ENCODE data around the gene FYB2.

Gene FYB2, protein sequence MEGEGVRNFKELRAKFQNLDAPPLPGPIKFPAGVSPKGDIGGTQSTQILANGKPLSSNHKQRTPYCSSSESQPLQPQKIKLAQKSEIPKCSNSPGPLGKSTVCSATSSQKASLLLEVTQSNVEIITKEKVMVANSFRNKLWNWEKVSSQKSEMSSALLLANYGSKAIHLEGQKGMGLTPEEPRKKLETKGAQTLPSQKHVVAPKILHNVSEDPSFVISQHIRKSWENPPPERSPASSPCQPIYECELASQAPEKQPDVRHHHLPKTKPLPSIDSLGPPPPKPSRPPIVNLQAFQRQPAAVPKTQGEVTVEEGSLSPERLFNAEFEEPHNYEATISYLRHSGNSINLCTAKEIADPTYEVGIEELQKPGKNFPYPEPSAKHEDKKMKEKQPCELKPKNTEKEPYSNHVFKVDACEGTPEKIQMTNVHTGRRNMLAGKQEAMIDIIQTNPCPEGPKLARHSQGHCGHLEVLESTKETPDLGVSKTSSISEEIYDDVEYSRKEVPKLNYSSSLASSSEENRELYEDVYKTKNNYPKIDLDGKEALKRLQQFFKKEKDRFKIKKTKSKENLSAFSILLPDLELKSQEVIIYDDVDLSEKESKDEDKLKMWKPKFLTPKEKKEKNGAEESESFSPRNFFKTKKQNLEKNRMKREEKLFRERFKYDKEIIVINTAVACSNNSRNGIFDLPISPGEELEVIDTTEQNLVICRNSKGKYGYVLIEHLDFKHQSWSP

DNA sequence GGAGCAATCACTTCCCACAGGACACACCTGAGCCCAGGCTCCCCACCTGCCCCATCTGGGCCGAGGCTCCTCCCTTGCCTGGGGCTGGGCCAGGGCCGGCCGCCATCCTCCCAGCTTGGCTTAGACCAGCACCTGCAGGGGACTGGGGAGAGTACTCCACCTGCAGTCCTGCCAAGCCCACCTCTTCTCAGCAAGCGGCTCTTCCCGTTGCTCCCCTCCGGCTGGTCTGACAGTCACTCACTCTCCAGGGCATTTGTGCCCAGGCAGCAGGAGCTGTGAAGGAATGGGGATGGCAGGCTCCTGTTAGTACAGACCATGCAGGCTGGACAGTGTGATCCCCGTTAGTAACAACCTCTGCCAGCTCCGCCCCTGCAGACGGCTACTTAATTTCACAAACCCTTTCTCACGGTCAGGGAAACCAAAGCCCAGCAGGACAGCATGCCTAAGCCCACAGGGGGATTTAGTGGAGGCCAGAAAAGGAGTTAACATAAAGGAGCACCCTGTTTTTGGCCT lies at the start of gene FYB2:
FYB2 (minus strand) TSS at position 18 of the 513 bp plus-strand sequence. CDS start 114 bp downstream, outside the sequence.
- Histone ChIP-seq H3K27me3 (ENCODE audit: control insufficient read depth in 1 of 2, insufficient read depth in 2 of 2, low read length in 2 of 2) (peaks cover 0 to 2% of the 10 kb centered on the region in 2 donors), H3K27ac (ENCODE audit: low read length) (no peak within 1 kb of the TSS), H3K36me3 (ENCODE audit: control insufficient read depth in 2 of 2, insufficient read depth in 2 of 2, low read length in 2 of 2) (no peaks in the 10 kb centered on the region), H3K4me3 (ENCODE audit: low read length in 2 of 2) (no peak within 1 kb of the TSS), H3K4me1 (ENCODE audit: control insufficient read depth, insufficient read depth, low read length) (peaks cover 8% of the 10 kb centered on the region), H3K9ac (ENCODE audit: low read length in 2 of 2) (no peak within 1 kb of the TSS), H3K9me3 (ENCODE audit: control insufficient read depth in 2 of 2, low read length in 2 of 2) (peaks cover 0 to 2% of the 10 kb centered on the region in 2 donors)

DNA sequence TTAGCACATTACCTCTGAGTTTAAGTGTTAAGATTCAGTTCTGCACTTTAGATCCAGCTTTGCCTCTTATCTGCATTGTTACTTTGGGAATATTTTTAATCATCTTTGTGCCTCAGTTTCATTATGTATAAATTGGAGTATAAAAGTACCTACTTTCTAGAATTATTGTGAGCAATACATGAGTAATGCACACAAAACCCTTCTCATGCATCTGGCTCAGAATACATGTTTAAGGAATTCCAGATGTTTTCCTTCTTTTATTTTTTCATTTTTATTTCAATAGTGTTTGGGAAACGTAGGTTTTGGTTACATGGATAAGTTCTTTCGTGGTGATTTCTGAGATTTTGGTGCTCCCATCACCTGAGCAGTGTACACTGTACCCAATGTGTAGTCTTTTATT lies 49.6 kb upstream of the FYB2 start:
- no peaks in the 10 kb centered on the region for H3K36me3 ChIP-seq (ENCODE audit: control insufficient read depth in 2 of 2, insufficient read depth in 2 of 2, low read length in 2 of 2)
- H3K27me3 ChIP-seq (ENCODE audit: control insufficient read depth in 1 of 2, insufficient read depth in 2 of 2, low read length in 2 of 2): no peaks in the 10 kb centered on the region
- H3K9me3 ChIP-seq (ENCODE audit: control insufficient read depth in 2 of 2, low read length in 2 of 2): no peaks in the 10 kb centered on the region
- no peak overlapping the region for H3K27ac ChIP-seq (ENCODE audit: low read length)
- H3K4me3 ChIP-seq (ENCODE audit: low read length in 2 of 2): no peak overlapping the region
- no peaks in the 10 kb centered on the region for H3K4me1 ChIP-seq (ENCODE audit: control insufficient read depth, insufficient read depth, low read length)
- no peak overlapping the region for H3K9ac ChIP-seq (ENCODE audit: low read length in 2 of 2)

DNA sequence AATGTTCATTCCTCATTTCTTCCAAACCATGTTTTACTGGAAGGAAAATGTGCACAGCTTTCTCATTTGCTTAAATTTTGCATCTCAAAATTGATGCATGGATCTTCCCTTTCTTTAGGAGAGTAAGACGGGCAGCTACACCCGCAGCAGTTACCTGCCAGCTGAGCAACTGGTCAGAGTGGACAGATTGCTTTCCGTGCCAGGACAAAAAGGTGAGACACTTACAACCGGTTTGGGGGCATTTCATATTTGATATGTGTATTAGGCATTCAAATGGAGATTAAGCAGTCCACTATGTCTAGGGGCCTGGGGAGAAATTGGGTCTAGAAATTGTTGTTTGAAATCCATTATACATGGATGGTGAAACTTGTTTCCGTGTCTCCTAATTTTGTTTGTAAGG lies 48.3 kb upstream of the FYB2 start:
- Histone ChIP-seq H3K9me3 (ENCODE audit: control insufficient read depth in 2 of 2, low read length in 2 of 2) (no peaks in the 10 kb centered on the region), H3K4me1 (ENCODE audit: control insufficient read depth, insufficient read depth, low read length) (no peaks in the 10 kb centered on the region), H3K36me3 (ENCODE audit: control insufficient read depth in 2 of 2, insufficient read depth in 2 of 2, low read length in 2 of 2) (no peaks in the 10 kb centered on the region), H3K27me3 (ENCODE audit: control insufficient read depth in 1 of 2, insufficient read depth in 2 of 2, low read length in 2 of 2) (no peaks in the 10 kb centered on the region), H3K4me3 (ENCODE audit: low read length in 2 of 2) (no peak overlapping the region), H3K27ac (ENCODE audit: low read length) (no peak overlapping the region), H3K9ac (ENCODE audit: low read length in 2 of 2) (no peak overlapping the region)

DNA sequence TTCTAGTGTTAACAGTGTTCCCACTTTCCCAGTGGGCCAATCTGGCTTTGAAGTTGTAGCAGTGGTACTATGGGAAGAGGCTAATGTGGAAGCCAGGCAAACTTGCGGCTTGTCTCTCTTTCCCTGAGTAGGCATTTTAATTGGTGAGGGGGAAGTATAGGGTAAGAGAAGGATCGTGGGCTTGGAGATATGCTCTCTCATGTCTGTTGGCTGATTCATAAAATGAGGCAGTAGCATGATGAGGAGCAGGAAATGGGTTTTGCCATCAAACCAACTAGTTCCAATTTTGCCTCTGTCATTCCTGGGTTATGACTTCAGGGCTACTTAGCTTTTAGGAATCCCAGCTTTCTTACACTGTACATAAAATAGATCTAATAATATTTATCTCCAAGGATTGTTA lies 47.5 kb upstream of the FYB2 start:
- no peak overlapping the region for H3K9ac ChIP-seq (ENCODE audit: low read length in 2 of 2)
- no peaks in the 10 kb centered on the region for H3K4me1 ChIP-seq (ENCODE audit: control insufficient read depth, insufficient read depth, low read length)
- H3K4me3 ChIP-seq (ENCODE audit: low read length in 2 of 2): no peak overlapping the region
- no peaks in the 10 kb centered on the region for H3K27me3 ChIP-seq (ENCODE audit: control insufficient read depth in 1 of 2, insufficient read depth in 2 of 2, low read length in 2 of 2)
- H3K27ac ChIP-seq (ENCODE audit: low read length): no peak overlapping the region
- H3K36me3 ChIP-seq (ENCODE audit: control insufficient read depth in 2 of 2, insufficient read depth in 2 of 2, low read length in 2 of 2): no peaks in the 10 kb centered on the region
- no peaks in the 10 kb centered on the region for H3K9me3 ChIP-seq (ENCODE audit: control insufficient read depth in 2 of 2, low read length in 2 of 2)

DNA sequence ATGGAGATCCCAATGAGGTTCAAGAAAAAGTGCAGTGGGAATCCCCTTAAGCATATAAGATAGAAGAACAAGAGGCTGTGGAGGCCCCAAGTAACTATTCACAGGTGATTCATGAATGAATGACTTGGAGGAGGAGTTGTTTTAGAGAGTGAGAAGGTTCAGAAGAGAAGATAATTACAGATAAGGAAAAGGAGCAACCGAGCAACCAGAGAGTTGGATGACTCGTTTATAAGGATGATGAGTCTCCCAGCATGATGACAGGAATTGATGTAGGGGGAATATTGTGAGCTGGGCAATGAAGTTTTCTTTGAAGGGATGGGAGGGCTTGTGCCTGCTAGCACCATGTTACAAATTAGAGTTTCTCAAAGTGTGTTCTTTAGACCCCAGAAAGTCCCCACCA lies 45.2 kb upstream of the FYB2 start:
- no peak overlapping the region for H3K9ac ChIP-seq (ENCODE audit: low read length in 2 of 2)
- H3K4me3 ChIP-seq (ENCODE audit: low read length in 2 of 2): no peak overlapping the region
- H3K9me3 ChIP-seq (ENCODE audit: control insufficient read depth in 2 of 2, low read length in 2 of 2): no peaks in the 10 kb centered on the region
- H3K27ac ChIP-seq (ENCODE audit: low read length): no peak overlapping the region
- H3K27me3 ChIP-seq (ENCODE audit: control insufficient read depth in 1 of 2, insufficient read depth in 2 of 2, low read length in 2 of 2): no peaks in the 10 kb centered on the region
- H3K4me1 ChIP-seq (ENCODE audit: control insufficient read depth, insufficient read depth, low read length): no peaks in the 10 kb centered on the region
- no peaks in the 10 kb centered on the region for H3K36me3 ChIP-seq (ENCODE audit: control insufficient read depth in 2 of 2, insufficient read depth in 2 of 2, low read length in 2 of 2)

DNA sequence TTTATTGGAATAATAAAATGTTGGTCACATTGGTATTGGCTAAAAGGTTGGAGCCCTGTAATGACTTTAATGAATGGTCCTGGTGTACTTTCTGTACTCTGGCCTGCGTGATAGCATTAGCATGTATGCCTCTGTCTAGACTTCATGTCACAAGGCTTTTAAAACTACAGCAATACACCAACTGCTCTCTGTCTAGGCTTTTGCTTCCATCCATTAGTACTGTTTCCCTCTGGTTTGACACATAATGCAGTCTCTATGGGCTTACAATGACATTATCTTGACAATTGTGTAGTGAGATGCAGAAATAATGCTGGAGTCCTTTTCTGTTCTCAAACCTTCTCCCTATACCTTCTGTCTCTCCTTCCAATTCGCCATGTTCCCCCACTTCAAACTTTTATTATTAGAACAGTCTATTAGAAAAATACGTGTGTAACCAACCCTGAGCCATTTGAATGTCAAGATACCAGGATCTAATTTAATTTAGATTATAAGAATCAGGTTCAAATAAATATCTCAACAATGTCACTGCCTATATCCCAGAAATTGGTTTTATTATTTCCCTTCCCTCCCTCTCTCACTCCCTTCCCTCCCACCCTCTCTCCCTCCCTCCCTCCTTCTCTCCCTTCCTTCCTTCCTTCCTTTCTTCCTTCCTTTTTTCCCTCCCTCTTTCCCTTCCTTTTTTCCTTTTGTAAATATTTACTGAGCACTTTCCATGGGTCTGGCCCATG lies 44.2 kb upstream of the FYB2 start:
- no peaks in the 10 kb centered on the region for H3K36me3 ChIP-seq (ENCODE audit: control insufficient read depth in 2 of 2, insufficient read depth in 2 of 2, low read length in 2 of 2)
- no peaks in the 10 kb centered on the region for H3K27me3 ChIP-seq (ENCODE audit: control insufficient read depth in 1 of 2, insufficient read depth in 2 of 2, low read length in 2 of 2)
- H3K4me3 ChIP-seq (ENCODE audit: low read length in 2 of 2): no peak overlapping the region
- H3K9me3 ChIP-seq (ENCODE audit: control insufficient read depth in 2 of 2, low read length in 2 of 2): no peaks in the 10 kb centered on the region
- H3K9ac ChIP-seq (ENCODE audit: low read length in 2 of 2): no peak overlapping the region
- H3K4me1 ChIP-seq (ENCODE audit: control insufficient read depth, insufficient read depth, low read length): no peaks in the 10 kb centered on the region
- no peak overlapping the region for H3K27ac ChIP-seq (ENCODE audit: low read length)

DNA sequence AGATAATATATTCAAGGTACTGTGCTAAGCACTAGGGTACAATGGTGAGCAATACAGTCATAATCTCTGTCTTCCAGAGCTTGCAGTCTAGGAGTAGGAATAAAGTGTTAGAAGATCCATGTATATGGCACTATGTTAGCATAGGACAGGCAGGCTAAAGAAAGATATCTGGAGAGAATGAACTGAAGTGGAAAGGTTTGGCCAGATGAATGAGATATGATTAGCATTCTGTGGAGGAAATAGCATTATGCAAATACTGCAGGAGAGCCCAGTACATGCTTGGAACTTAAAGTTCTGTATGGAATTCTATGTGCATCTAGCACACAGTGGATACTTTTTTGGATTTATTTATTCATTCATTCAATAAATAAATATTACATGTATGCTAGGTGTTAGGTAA lies 40.1 kb upstream of the FYB2 start:
- Histone ChIP-seq H3K9me3 (ENCODE audit: control insufficient read depth in 2 of 2, low read length in 2 of 2) (no peaks in the 10 kb centered on the region), H3K27me3 (ENCODE audit: control insufficient read depth in 1 of 2, insufficient read depth in 2 of 2, low read length in 2 of 2) (no peaks in the 10 kb centered on the region), H3K9ac (ENCODE audit: low read length in 2 of 2) (no peak overlapping the region), H3K4me3 (ENCODE audit: low read length in 2 of 2) (no peak overlapping the region), H3K4me1 (ENCODE audit: control insufficient read depth, insufficient read depth, low read length) (no peaks in the 10 kb centered on the region), H3K36me3 (ENCODE audit: control insufficient read depth in 2 of 2, insufficient read depth in 2 of 2, low read length in 2 of 2) (no peaks in the 10 kb centered on the region), H3K27ac (ENCODE audit: low read length) (no peak overlapping the region)

DNA sequence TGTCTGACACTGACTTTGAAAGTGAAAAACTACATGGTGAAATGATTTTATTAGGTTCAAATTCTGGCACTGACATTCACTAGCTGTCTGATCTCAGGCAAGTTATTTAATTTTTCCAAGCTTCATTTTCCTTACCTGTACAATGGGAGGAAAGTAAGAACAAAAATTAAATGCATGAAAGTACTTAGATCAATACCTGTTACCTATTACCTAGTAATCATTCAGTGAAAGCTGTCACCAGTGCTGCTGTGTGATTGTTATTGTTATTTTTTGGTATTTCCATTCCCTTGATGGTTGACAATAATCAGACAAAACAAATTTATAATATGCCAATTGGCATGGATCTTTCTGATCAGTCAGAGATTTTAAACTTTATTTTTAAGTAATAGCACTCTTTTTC lies 37.0 kb upstream of the FYB2 start:
- Histone ChIP-seq H3K27ac (ENCODE audit: low read length) (no peak overlapping the region), H3K27me3 (ENCODE audit: control insufficient read depth in 1 of 2, insufficient read depth in 2 of 2, low read length in 2 of 2) (no peaks in the 10 kb centered on the region)

DNA sequence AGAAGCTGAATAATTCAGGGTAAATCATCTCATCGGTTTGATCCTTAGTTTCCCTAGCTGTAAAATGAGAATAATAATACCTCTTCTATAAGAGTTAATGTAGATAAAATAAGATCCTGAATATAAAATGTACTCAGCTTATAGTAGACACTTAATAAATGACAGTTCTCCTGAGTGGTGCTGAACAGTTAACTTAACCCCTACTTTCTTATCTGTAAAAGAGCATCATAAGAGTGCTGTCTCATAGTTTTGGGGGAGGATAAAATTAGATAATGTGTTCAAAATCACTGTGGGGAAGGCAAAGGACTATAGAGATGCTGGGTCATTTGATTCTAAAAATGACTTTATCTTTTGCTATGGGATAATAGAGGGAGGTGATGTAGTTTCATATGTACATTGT lies 36.0 kb upstream of the FYB2 start:
- Histone ChIP-seq H3K9me3 (ENCODE audit: control insufficient read depth in 2 of 2, low read length in 2 of 2) (no peaks in the 10 kb centered on the region), H3K9ac (ENCODE audit: low read length in 2 of 2) (no peak overlapping the region), H3K4me3 (ENCODE audit: low read length in 2 of 2) (no peak overlapping the region), H3K36me3 (ENCODE audit: control insufficient read depth in 2 of 2, insufficient read depth in 2 of 2, low read length in 2 of 2) (no peaks in the 10 kb centered on the region), H3K27ac (ENCODE audit: low read length) (no peak overlapping the region), H3K4me1 (ENCODE audit: control insufficient read depth, insufficient read depth, low read length) (no peaks in the 10 kb centered on the region), H3K27me3 (ENCODE audit: control insufficient read depth in 1 of 2, insufficient read depth in 2 of 2, low read length in 2 of 2) (no peaks in the 10 kb centered on the region)

More for the DNA sequence above, 37.0 kb upstream of the FYB2 start:
- H3K36me3 ChIP-seq (ENCODE audit: control insufficient read depth in 2 of 2, insufficient read depth in 2 of 2, low read length in 2 of 2): no peaks in the 10 kb centered on the region
- H3K9me3 ChIP-seq (ENCODE audit: control insufficient read depth in 2 of 2, low read length in 2 of 2): no peaks in the 10 kb centered on the region
- no peak overlapping the region for H3K9ac ChIP-seq (ENCODE audit: low read length in 2 of 2)
- no peaks in the 10 kb centered on the region for H3K4me1 ChIP-seq (ENCODE audit: control insufficient read depth, insufficient read depth, low read length)
- H3K4me3 ChIP-seq (ENCODE audit: low read length in 2 of 2): no peak overlapping the region

DNA sequence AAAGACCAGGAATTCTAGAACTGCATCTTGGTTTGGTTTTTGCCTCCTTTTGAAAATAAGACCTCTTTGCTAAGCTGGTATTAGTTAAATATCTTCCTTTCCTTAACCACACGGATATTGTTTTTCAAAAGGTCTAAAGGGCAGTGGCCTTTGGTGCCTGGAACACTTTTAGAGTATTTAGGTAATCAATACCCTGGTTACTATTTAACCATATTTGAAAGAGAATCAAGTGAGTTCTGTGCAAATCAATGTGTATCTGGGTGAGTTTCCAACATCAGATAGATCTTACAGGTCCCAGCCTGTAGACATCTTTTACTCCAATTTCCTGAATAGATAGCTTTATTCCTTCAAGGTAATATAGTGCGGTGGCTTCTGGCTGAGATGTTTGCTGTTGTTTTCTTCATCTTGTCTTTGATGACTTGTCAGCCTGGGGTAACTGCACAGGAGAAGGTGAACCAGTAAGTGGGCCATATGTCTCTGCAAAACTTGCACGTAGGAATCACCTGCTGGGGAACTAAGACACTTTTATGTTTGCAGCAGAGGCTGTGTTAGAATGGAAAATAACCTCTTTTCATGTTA lies 35.4 kb upstream of the FYB2 start, which contains the start of gene C8A:
C8A (plus strand) TSS at position 277 of the 579 bp plus-strand sequence; CDS start at position 382, 105 bp downstream.
- Histone ChIP-seq H3K36me3 (ENCODE audit: control insufficient read depth in 2 of 2, insufficient read depth in 2 of 2, low read length in 2 of 2) (no peaks in the 10 kb centered on the region), H3K4me3 (ENCODE audit: low read length in 2 of 2) (no peak within 1 kb of the TSS), H3K9me3 (ENCODE audit: control insufficient read depth in 2 of 2, low read length in 2 of 2) (no peaks in the 10 kb centered on the region), H3K4me1 (ENCODE audit: control insufficient read depth, insufficient read depth, low read length) (no peaks in the 10 kb centered on the region), H3K27ac (ENCODE audit: low read length) (no peak within 1 kb of the TSS), H3K9ac (ENCODE audit: low read length in 2 of 2) (no peak within 1 kb of the TSS), H3K27me3 (ENCODE audit: control insufficient read depth in 1 of 2, insufficient read depth in 2 of 2, low read length in 2 of 2) (no peaks in the 10 kb centered on the region)
